MCF 10A (cell line): Measurements from ENCODE around the gene PPP4R2. TPM values are rescaled to one million over a fixed set of nuclear protein-coding genes. Genes with fewer than 3 reads are reported as not detected.
A peak's percentile ranks its signal among the peaks of the same experiment; 100 is the strongest.

Experiments used
- BruUV-seq: library from RNA; stranded (reverse); fragments of 400-500 nt; replicated peaks from 2 replicates; lab custom pipeline; 2021; lab: Mats Ljungman, UMichigan
- CTCF ChIA-PET: fragments of 300-600 bp; sonication (Branson Sonifier 250); formaldehyde crosslinking; extraction: SDS; loops from one replicate; lab custom pipeline; 2021; ENCODE audit warnings: antibody characterized with exemption, inconsistent platforms; lab: Yijun Ruan, JAX
- POLR2A ChIA-PET: fragments of 300-600, 350-650 bp; sonication (Branson Sonifier 250); formaldehyde crosslinking; extraction: SDS; loops from one replicate; lab custom pipeline; 2020; ENCODE audit warnings: antibody characterized with exemption, inconsistent platforms; lab: Yijun Ruan, JAX
- DNase-seq: peaks from one replicate; pipeline ENCODE4 v3.0.0-alpha.2; 2018; ENCODE audit not compliant: unreplicated experiment
- H3K27ac Mint-ChIP-seq: one replicate; pipeline ENCODE4 v1.8.0; 2022; ENCODE audit warnings: mild to moderate bottlenecking, low read depth, mixed read lengths; ENCODE audit not compliant: unreplicated experiment
- H3K27me3 Mint-ChIP-seq: one replicate; pipeline ENCODE4 v1.8.0; 2022; ENCODE audit warnings: mixed read lengths; ENCODE audit not compliant: insufficient read depth, unreplicated experiment
- H3K36me3 Mint-ChIP-seq: one replicate; pipeline ENCODE4 v1.8.0; 2022; ENCODE audit warnings: mild to moderate bottlenecking, moderate library complexity, mixed read lengths; ENCODE audit not compliant: insufficient read depth, unreplicated experiment
- H3K4me1 Mint-ChIP-seq: one replicate; pipeline ENCODE4 v1.8.0; 2022; ENCODE audit warnings: mixed read lengths; ENCODE audit not compliant: insufficient read depth, unreplicated experiment
- H3K4me3 Mint-ChIP-seq: one replicate; pipeline ENCODE4 v1.8.0; 2022; ENCODE audit warnings: mild to moderate bottlenecking, moderate library complexity, mixed read lengths; ENCODE audit not compliant: unreplicated experiment
- H3K9me3 Mint-ChIP-seq: one replicate; pipeline ENCODE4 v1.8.0; 2022; ENCODE audit warnings: mixed read lengths; ENCODE audit not compliant: unreplicated experiment
- intact Hi-C: fragments of 100-400 bp; cut with micrococcal nuclease; formaldehyde crosslinking; loops from 2 replicates; pipeline ENCODE4 v1.14.1; 2022
- total RNA-seq: library from RNA; stranded (reverse); gene quantifications from 2 replicates; pipeline ENCODE4 v1.2.3, GENCODE V29; 2022
- TF ChIP-seq, protein P1 (sequence below): fragments of 200-600 bp; IDR thresholded peaks from one replicate; pipeline ENCODE4 v1.8.0; 2022; ENCODE audit warnings: antibody characterized with exemption, mild to moderate bottlenecking; ENCODE audit not compliant: unreplicated experiment

The PPP4R2 gene
- total RNA-seq, 1 experiment from 2014 or later, result 105 TPM

DNA sequence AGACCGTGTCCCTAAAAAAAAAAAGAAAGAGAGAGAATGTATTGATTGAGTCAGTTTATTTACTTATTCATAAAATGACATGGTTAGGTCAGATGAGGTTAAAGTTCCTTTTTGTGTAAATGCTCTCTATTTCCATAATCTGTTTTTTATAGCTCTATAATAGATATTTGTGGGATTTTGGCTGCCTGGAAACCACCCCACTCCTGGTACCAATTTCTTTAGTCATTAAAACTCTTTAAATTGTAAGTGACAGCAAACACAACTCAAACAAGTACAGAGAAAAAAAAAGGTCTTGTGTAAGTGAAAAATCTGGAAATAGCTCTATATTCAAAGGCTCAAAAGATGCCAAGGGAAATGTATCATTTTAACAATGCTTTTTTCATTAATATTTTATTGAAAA, 11.0 kb upstream of the PPP4R2 start:
- intact Hi-C loops, result no loop called here
- Mint-ChIP-seq H3K4me1 (peaks cover under 1% of the 10 kb centered on the region), H3K27ac (no peak overlapping the region), H3K36me3 (no peaks in the 10 kb centered on the region), H3K9me3 (peaks cover 15% of the 10 kb centered on the region), H3K4me3 (no peak overlapping the region), H3K27me3 (no peaks in the 10 kb centered on the region)
- BruUV-seq, result no TSS peak
- ChIA-PET POLR2A (no interaction called here), CTCF (interaction anchor here (0.6 kb wide), 2 partner anchors 38 to 70 kb away, joined by 3 read pairs; no protein-coding TSS in a partner anchor)
- TF ChIP-seq, protein P1, sequence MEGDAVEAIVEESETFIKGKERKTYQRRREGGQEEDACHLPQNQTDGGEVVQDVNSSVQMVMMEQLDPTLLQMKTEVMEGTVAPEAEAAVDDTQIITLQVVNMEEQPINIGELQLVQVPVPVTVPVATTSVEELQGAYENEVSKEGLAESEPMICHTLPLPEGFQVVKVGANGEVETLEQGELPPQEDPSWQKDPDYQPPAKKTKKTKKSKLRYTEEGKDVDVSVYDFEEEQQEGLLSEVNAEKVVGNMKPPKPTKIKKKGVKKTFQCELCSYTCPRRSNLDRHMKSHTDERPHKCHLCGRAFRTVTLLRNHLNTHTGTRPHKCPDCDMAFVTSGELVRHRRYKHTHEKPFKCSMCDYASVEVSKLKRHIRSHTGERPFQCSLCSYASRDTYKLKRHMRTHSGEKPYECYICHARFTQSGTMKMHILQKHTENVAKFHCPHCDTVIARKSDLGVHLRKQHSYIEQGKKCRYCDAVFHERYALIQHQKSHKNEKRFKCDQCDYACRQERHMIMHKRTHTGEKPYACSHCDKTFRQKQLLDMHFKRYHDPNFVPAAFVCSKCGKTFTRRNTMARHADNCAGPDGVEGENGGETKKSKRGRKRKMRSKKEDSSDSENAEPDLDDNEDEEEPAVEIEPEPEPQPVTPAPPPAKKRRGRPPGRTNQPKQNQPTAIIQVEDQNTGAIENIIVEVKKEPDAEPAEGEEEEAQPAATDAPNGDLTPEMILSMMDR, result no peak
- no peak for DNase-seq

DNA sequence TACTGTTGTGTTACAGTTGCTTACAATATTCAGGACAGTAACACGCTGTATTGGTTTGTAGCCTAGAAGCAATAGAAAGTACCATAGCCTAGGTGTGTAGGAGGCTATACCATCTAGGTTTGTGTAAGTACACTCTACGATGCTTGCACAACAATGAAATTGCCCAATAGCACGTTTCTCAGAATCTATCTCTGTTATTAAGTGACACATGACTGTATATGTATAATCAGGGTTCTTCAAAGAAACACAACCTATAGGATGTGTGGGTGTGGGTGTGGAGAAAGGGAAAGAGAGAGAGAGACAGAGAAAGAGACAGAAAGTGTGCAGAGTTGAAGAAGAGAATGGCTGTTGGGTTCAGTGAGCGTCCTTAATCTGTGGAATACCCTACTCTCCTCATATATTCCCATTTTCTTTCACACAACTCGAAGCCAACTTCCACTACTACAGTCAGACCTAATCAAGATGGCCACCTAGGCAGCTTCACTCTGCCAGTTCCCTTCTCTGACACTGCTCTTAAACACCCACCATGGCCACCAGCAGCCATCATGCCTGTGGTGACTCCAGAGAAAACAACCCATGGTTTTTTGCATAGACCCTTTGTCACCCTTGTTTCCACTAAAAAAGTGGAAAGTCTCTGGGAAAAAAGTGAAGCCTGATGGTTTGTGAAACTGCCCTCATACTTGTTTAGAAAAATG, 5.8 kb upstream of the PPP4R2 start:
- TF ChIP-seq, protein P1, result no peak
- no TSS peak for BruUV-seq
- Mint-ChIP-seq H3K9me3 (no peaks in the 10 kb centered on the region), H3K4me1 (peaks cover 6% of the 10 kb centered on the region), H3K36me3 (no peaks in the 10 kb centered on the region), H3K27ac (no peak overlapping the region), H3K4me3 (no peak overlapping the region), H3K27me3 (no peaks in the 10 kb centered on the region)
- CTCF ChIA-PET, result no interaction called here
- POLR2A ChIA-PET, result no interaction called here
- intact Hi-C loops, result no loop called here
- DNase-seq, result peak; percentile 48

DNA sequence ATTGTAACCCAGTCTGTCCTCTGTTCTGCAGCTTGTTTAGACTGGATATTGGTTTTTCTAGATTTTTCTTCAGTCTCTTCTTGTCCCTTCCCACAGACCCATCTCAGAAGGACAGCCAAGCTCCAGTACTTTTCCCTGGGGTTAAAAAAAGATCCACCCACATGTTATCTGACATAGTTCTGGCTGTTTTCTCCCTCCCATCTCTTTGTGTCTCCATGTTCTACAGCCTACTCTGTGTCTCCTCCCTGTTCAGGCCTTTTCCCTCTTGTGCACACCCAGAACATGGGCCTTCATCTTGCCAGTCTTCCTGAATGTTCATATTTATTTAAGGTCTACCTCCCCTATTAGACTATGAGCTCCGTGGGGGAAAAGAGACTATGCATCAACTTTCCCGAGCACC, 5.1 kb upstream of the PPP4R2 start:
- intact Hi-C loops, result no loop called here
- ChIA-PET CTCF (interaction anchor here (0.6 kb wide), 1 partner anchor 33 kb away, joined by 5 read pairs; no protein-coding TSS in a partner anchor), POLR2A (no interaction called here)
- Mint-ChIP-seq H3K4me1 (peaks cover 6% of the 10 kb centered on the region), H3K27ac (no peak overlapping the region), H3K36me3 (no peaks in the 10 kb centered on the region), H3K4me3 (no peak overlapping the region), H3K27me3 (no peaks in the 10 kb centered on the region), H3K9me3 (no peaks in the 10 kb centered on the region)
- no peak for DNase-seq
- TF ChIP-seq, protein P1, result no peak
- BruUV-seq, result no TSS peak

DNA sequence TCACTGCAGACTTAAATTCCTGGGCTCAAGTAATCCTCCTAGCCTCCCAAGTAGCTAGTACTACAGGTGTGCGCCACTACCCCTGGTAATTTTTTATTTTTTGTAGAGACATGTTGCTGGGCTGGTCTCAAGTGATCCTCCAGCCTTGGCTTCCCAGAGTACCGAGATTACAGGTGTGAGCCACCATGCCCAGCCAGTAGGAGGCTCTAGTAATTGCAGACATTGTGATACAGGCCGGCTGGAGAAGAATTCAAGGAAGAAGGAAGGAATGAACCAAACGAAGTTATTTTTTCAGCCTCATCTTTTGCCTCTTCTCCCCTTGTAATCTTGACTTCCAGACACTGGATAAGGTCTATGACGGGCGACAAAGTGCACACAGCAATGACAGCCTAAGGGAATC, 3.2 kb upstream of the PPP4R2 start:
- intact Hi-C loops, result no loop called here
- CTCF ChIA-PET, result interaction anchor here (0.5 to 0.6 kb wide), 2 partner anchors 16 to 62 kb away, joined by 3 read pairs; no protein-coding TSS in a partner anchor
- TF ChIP-seq, protein P1, result no peak
- peaks cover 7% of the 10 kb centered on the region for H3K36me3 Mint-ChIP-seq
- no peaks in the 10 kb centered on the region for H3K27me3 Mint-ChIP-seq
- BruUV-seq, result no TSS peak
- no peak for DNase-seq
- no peak overlapping the region for H3K27ac Mint-ChIP-seq
- no peak overlapping the region for H3K4me3 Mint-ChIP-seq
- H3K9me3 Mint-ChIP-seq, result no peaks in the 10 kb centered on the region
- peaks cover 6% of the 10 kb centered on the region for H3K4me1 Mint-ChIP-seq
- POLR2A ChIA-PET, result no interaction called here
